OCI-LY7 (cell line): ENCODE data around the gene FAM200A. TPM values are rescaled to one million over a fixed set of nuclear protein-coding genes. Genes with fewer than 3 reads are reported as not detected.
A peak's percentile ranks its signal among the peaks of the same experiment; 100 is the strongest.

Experiments
- BruUV-seq: library from RNA; stranded (reverse); fragments of 400-500 nt; replicated peaks from 2 replicates; lab custom pipeline; 2021; lab: Mats Ljungman, UMichigan
- CTCF ChIA-PET: fragments of 300-600 bp; sonication (Branson Sonifier 250); formaldehyde crosslinking; loops from one replicate; lab custom pipeline; 2022; ENCODE audit warnings: antibody characterized with exemption; ENCODE audit not compliant: unreplicated experiment; lab: Charles Lee
- POLR2A ChIA-PET: fragments of 300-600 bp; sonication (Branson Sonifier 250); formaldehyde crosslinking; loops from one replicate; lab custom pipeline; 2022; ENCODE audit warnings: antibody characterized with exemption; lab: Charles Lee
- DNase-seq: peaks from one replicate; pipeline ENCODE4 v3.0.0-alpha.2; 2015; ENCODE audit warnings: low spot score
- H2AFZ ChIP-seq: fragments of 200-600 bp; sonication (generic), shearing (Covaris generic); 2 replicates; pipeline ENCODE4 v1.6.1; 2014; ENCODE audit warnings: mild to moderate bottlenecking, antibody characterized with exemption, low read length, moderate library complexity
- H3K27ac ChIP-seq: fragments of 200-600 bp; sonication (generic); 2 replicates; pipeline ENCODE4 v1.5.1; 2014; ENCODE audit warnings: mixed run types, low read depth, mild to moderate bottlenecking, moderate library complexity, low read length, inconsistent platforms; ENCODE audit not compliant: poor library complexity, severe bottlenecking
- H3K36me3 ChIP-seq: fragments of 200-600 bp; sonication (generic); 2 replicates; pipeline ENCODE4 v1.6.1; 2014; ENCODE audit warnings: mild to moderate bottlenecking, antibody characterized with exemption, low read length, moderate library complexity, mixed read lengths; ENCODE audit not compliant: insufficient read depth
- H3K4me1 ChIP-seq: fragments of 200-600 bp; sonication (generic); 2 replicates; pipeline ENCODE4 v1.5.1; 2014; ENCODE audit warnings: mild to moderate bottlenecking, low read length; ENCODE audit not compliant: insufficient read depth, poor library complexity, severe bottlenecking
- H3K4me2 ChIP-seq: fragments of 200-600 bp; sonication (generic); 2 replicates; pipeline ENCODE4 v1.6.1; 2014; ENCODE audit warnings: mild to moderate bottlenecking, low read length
- H3K4me3 ChIP-seq: fragments of 200-600 bp; sonication (generic); 2 replicates; pipeline ENCODE4 v1.5.1; 2014; ENCODE audit warnings: mild to moderate bottlenecking, low read depth, low read length; ENCODE audit not compliant: poor library complexity, severe bottlenecking
- H3K79me2 ChIP-seq: fragments of 200-600 bp; sonication (generic); 2 replicates; pipeline ENCODE4 v1.6.1; 2016; ENCODE audit warnings: low read depth, mild to moderate bottlenecking, low read length, moderate library complexity, mixed read lengths; ENCODE audit not compliant: insufficient read depth
- H3K9me2 ChIP-seq: fragments of 200-600 bp; sonication (generic); 2 replicates; pipeline ENCODE4 v1.6.1; 2016; ENCODE audit warnings: mild to moderate bottlenecking, low read length, mixed read lengths; ENCODE audit not compliant: insufficient read depth
- H3K9me3 ChIP-seq: fragments of 200-600 bp; sonication (generic); 2 replicates; pipeline ENCODE4 v1.6.1; 2014; ENCODE audit warnings: mild to moderate bottlenecking, mixed run types, low read length, mixed read lengths
- H4K20me1 ChIP-seq: fragments of 200-600 bp; sonication (generic); 2 replicates; pipeline ENCODE4 v1.6.1; 2014; ENCODE audit warnings: mild to moderate bottlenecking, antibody characterized with exemption, low read length, moderate library complexity, mixed read lengths; ENCODE audit not compliant: insufficient read depth
- CTCF ChIP-seq: fragments of 200-600 bp; sonication (generic); conservative IDR thresholded peaks from 2 replicates; pipeline ENCODE4 v1.5.1; 2014; ENCODE audit warnings: mild to moderate bottlenecking, antibody characterized with exemption, low read length, moderate library complexity, mixed read lengths
- EZH2phosphoT487 ChIP-seq: fragments of 200-600 bp; sonication (generic); IDR thresholded peaks from 2 replicates; pipeline ENCODE4 v1.6.1; 2018; ENCODE audit warnings: low read depth, borderline replicate concordance, mild to moderate bottlenecking, mixed run types, antibody characterized with exemption, low read length, moderate library complexity, mixed read lengths
- intact Hi-C: fragments of 100-400 bp; cut with micrococcal nuclease; formaldehyde crosslinking; loops from one replicate; pipeline ENCODE4 v1.10.0; 2022; ENCODE audit not compliant: unreplicated experiment
- total RNA-seq, 2 experiments: library from RNA; depleted of rRNA in 1 of 2; stranded (reverse); fragments of >200 nt in 1 of 2; shearing (Covaris generic) in 1 of 2; gene quantifications; 2 replicates each; pipeline ENCODE4 v1.2.3, GENCODE V29; 2014 to 2022

Gene FAM200A
- total RNA-seq, 2 experiments from 2014 or later = 5.5 to 7.3 TPM

GRCh38 chr7:99579281-99579955, 27.5 kb upstream of the FAM200A start:
- intact Hi-C loops = no loop called here
- peaks cover 7% of the 10 kb centered on the region; the same call in 1 of the 2 replicates for H3K36me3 ChIP-seq
- peak overlapping the region; percentile 46; the same call in 1 of the 2 replicates for H3K4me2 ChIP-seq
- H3K9me2 ChIP-seq = no peaks in the 10 kb centered on the region
- ChIA-PET CTCF (no interaction called here), POLR2A (no interaction called here)
- no peak for DNase-seq
- no peaks in the 10 kb centered on the region for H3K79me2 ChIP-seq
- H3K4me1 ChIP-seq = no peaks in the 10 kb centered on the region
- H3K4me3 ChIP-seq = no peak overlapping the region
- no TSS peak for BruUV-seq
- H3K27ac ChIP-seq = no peak overlapping the region
- no peaks in the 10 kb centered on the region for H4K20me1 ChIP-seq
- H2AFZ ChIP-seq = no peak overlapping the region
- TF ChIP-seq EZH2phosphoT487 (no peak), CTCF (no peak)
- H3K9me3 ChIP-seq = no peaks in the 10 kb centered on the region

GRCh38 chr7:99576251-99576650, 24.3 kb upstream of the FAM200A start:
- Histone ChIP-seq H4K20me1 (no peaks in the 10 kb centered on the region), H3K27ac (no peak overlapping the region), H3K9me2 (no peaks in the 10 kb centered on the region), H3K79me2 (no peaks in the 10 kb centered on the region), H3K4me2 (no peak overlapping the region), H3K4me1 (no peaks in the 10 kb centered on the region), H3K9me3 (no peaks in the 10 kb centered on the region), H3K36me3 (peaks cover 36% of the 10 kb centered on the region), H3K4me3 (no peak overlapping the region), H2AFZ (no peak overlapping the region)
- no peak for DNase-seq
- TF ChIP-seq CTCF = no peak
- TF ChIP-seq EZH2phosphoT487 = no peak
- POLR2A ChIA-PET = no interaction called here
- BruUV-seq = no TSS peak
- CTCF ChIA-PET = no interaction called here
- intact Hi-C loops = no loop called here

GRCh38 chr7:99573257-99573656, 21.3 kb upstream of the FAM200A start:
- no peak for DNase-seq
- Histone ChIP-seq H3K36me3 (peaks cover 58% of the 10 kb centered on the region), H2AFZ (no peak overlapping the region), H3K79me2 (no peaks in the 10 kb centered on the region), H3K9me2 (no peaks in the 10 kb centered on the region), H3K4me2 (no peak overlapping the region), H3K27ac (no peak overlapping the region), H4K20me1 (no peaks in the 10 kb centered on the region), H3K9me3 (no peaks in the 10 kb centered on the region), H3K4me3 (no peak overlapping the region), H3K4me1 (no peaks in the 10 kb centered on the region)
- ChIA-PET POLR2A (no interaction called here), CTCF (no interaction called here)
- BruUV-seq = no TSS peak
- TF ChIP-seq CTCF = no peak
- TF ChIP-seq EZH2phosphoT487 = no peak
- intact Hi-C loops = no loop called here
